ENCODE data around the gene PAWR.

Gene PAWR

GRCh38 chr12:79696416-79696815 is 5.7 kb upstream of the PAWR start:
- DNase-seq: no peak
- in situ Hi-C loops (cut with HindIII; ENCODE audit: low pct_ligation_motif_present, low sequenced_read_pairs): no loop called here
- Histone ChIP-seq H3K36me3 (replicated peaks) (no peaks in the 10 kb centered on the region), H3K27me3 (replicated peaks) (no peaks in the 10 kb centered on the region), H3K27ac (no peak overlapping the region), H3K4me3 (ENCODE audit: low read depth, low read length) (no peak overlapping the region)
- TF ChIP-seq CTCF (IDR thresholded peaks at IDR 0.05; ENCODE audit: low read depth, low read length, missing control alignments): no peak

- DNase-seq: no peak
- in situ Hi-C loops (cut with HindIII; ENCODE audit: low pct_ligation_motif_present, low sequenced_read_pairs): no loop called here
- H3K27me3 ChIP-seq (replicated peaks): no peaks in the 10 kb centered on the region
- TF ChIP-seq CTCF (IDR thresholded peaks at IDR 0.05; ENCODE audit: low read depth, low read length, missing control alignments): no peak
- peak overlapping the region; percentile 95 for H3K27ac ChIP-seq
- H3K4me3 ChIP-seq (ENCODE audit: low read depth, low read length): no peak overlapping the region
- no peaks in the 10 kb centered on the region for H3K36me3 ChIP-seq (replicated peaks)
Measured at GRCh38 chr12:79692860-79693577, 2.3 kb upstream of the PAWR start.

- Histone ChIP-seq H3K27me3 (replicated peaks) (no peaks in the 10 kb centered on the region), H3K36me3 (replicated peaks) (no peaks in the 10 kb centered on the region), H3K27ac (peak overlapping the region; percentile 95), H3K4me3 (ENCODE audit: low read depth, low read length) (peak overlapping the region; percentile 85)
- DNase-seq: peak; percentile 45
- in situ Hi-C loops (cut with HindIII; ENCODE audit: low pct_ligation_motif_present, low sequenced_read_pairs): no loop called here
- TF ChIP-seq CTCF (IDR thresholded peaks at IDR 0.05; ENCODE audit: low read depth, low read length, missing control alignments): no peak
Measured at GRCh38 chr12:79691511-79692248, 916 bp upstream of the PAWR start.

- Histone ChIP-seq H3K27me3 (replicated peaks) (no peaks in the 10 kb centered on the region), H3K36me3 (replicated peaks) (no peaks in the 10 kb centered on the region), H3K27ac (peak overlapping the region; percentile 95), H3K4me3 (ENCODE audit: low read depth, low read length) (peak overlapping the region; percentile 85)
- TF ChIP-seq CTCF (IDR thresholded peaks at IDR 0.05; ENCODE audit: low read depth, low read length, missing control alignments): peak; percentile 11
- in situ Hi-C loops (cut with HindIII; ENCODE audit: low pct_ligation_motif_present, low sequenced_read_pairs): no loop called here
- peak; percentile 24 for DNase-seq
Measured at GRCh38 chr12:79690142-79690637, 574 bp downstream of the PAWR start.

- DNase-seq: peak; percentile 42
- in situ Hi-C loops (cut with HindIII; ENCODE audit: low pct_ligation_motif_present, low sequenced_read_pairs): no loop called here
- H3K27ac ChIP-seq: peak overlapping the region; percentile 95
- no peaks in the 10 kb centered on the region for H3K27me3 ChIP-seq (replicated peaks)
- H3K4me3 ChIP-seq (ENCODE audit: low read depth, low read length): peak overlapping the region; percentile 85
- H3K36me3 ChIP-seq (replicated peaks): no peaks in the 10 kb centered on the region
- TF ChIP-seq CTCF (IDR thresholded peaks at IDR 0.05; ENCODE audit: low read depth, low read length, missing control alignments): no peak
Measured at GRCh38 chr12:79689477-79690141, 1.2 kb downstream of the PAWR start.
